ENCODE data around the gene AGO1.

AGO1 gene

DNA sequence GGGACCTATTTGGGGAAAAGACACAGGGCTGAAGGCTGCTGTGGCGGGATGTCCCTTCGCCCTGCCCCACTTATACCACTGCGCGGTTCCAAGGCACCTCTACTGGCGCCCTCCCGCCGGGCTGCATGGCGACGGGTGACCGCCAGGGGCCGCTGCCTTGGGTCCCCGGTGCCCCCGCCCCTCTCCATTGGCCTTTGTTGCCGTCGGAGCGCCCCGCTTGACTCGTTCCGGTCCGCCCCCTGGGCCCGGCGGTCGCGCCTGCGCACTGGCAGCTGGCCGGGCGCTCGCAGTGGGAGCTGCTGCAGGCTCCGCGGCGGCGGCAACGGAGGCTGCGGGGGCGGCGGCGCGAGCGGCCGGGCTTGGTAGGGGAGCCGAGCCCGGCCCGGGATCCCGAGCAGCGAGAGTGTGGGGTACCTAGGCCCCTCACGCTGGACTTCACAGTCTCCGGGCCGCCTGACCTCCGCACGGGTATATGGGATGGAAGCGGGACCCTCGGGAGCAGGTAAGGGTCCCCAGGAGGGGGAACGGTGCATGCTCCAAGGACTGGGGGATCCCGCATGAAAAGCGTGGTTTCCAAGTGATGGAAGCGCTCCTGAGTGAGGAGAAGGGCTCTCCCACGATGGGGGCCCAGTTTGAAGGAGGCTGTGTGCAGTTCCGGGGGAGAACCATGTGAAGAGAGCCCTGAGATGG lies at the start of gene AGO1:
AGO1 (plus strand) TSS at position 265 of the 690 bp plus-strand sequence; CDS start at position 478, 213 bp downstream.
- TF ChIP-seq, protein P1, sequence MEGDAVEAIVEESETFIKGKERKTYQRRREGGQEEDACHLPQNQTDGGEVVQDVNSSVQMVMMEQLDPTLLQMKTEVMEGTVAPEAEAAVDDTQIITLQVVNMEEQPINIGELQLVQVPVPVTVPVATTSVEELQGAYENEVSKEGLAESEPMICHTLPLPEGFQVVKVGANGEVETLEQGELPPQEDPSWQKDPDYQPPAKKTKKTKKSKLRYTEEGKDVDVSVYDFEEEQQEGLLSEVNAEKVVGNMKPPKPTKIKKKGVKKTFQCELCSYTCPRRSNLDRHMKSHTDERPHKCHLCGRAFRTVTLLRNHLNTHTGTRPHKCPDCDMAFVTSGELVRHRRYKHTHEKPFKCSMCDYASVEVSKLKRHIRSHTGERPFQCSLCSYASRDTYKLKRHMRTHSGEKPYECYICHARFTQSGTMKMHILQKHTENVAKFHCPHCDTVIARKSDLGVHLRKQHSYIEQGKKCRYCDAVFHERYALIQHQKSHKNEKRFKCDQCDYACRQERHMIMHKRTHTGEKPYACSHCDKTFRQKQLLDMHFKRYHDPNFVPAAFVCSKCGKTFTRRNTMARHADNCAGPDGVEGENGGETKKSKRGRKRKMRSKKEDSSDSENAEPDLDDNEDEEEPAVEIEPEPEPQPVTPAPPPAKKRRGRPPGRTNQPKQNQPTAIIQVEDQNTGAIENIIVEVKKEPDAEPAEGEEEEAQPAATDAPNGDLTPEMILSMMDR (IDR thresholded peaks at IDR 0.05; ENCODE audit: extremely low read depth, missing control alignments) = peak; percentile 99

DNA sequence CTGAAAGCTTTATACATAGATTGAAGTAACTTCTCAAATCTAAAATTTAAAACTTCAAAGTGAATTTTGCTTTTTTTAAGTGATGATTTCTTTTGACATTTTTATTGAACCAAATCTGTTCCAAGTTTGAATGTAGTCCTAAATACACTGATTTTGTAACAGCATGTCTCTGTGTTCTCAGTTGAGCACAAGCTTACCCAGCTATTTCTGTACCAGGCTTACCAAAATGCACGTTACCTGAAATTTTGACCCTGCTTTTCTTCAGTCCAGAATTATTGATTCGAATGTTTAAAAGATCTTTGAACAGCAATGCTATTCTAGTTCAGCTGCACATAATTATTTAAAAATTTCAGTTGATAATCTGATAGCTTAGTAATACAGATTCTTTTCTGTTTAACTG lies 49.6 kb upstream of the AGO1 start:
- TF ChIP-seq, protein P1 (IDR thresholded peaks at IDR 0.05; ENCODE audit: extremely low read depth, missing control alignments) = no peak
- no peak for DNase-seq (ENCODE audit: low spot score)

More for the DNA sequence above, at the start of gene AGO1:
- peak; percentile 100 for DNase-seq (ENCODE audit: low spot score)

DNA sequence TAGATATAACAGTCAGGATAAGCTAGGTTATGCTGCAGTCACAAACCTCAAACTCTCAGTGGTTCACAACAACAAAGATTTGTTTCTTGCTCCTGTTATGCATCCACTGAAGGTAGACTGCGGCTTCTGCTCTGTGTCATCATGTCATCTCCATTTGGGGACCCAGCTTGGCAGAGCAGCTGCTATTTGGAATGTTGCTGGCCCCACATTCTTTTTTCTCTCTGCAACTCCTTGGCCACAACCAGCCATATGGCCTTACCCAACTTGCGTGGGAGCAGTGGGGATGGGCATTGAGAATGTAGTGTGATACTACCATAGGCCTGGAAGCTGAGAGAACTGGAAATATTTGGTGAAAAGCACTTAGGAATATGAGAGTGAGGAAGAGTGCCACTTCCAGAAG lies 48.8 kb upstream of the AGO1 start:
- DNase-seq (ENCODE audit: low spot score) = no peak
- TF ChIP-seq, protein P1 (IDR thresholded peaks at IDR 0.05; ENCODE audit: extremely low read depth, missing control alignments) = no peak

DNA sequence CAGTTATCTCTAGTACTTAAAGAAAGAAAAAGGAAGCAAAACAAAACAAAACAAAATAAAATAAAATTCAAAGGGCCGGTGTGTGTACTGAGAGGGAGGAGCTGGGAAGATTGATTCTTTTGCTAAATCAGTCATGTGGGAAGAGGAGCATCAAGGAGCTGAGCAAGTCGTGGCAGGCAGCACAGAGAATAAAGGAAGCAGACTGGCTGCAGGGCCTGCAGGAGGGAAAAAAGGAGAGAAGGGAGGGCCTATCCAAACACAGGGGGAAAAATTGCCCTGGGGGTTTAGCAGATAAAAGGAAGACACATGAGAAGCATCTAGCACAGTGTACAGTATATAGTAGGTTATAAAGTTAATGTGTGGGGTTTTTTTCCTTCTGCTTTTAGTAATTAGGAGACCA lies 47.6 kb upstream of the AGO1 start:
- no peak for DNase-seq (ENCODE audit: low spot score)
- TF ChIP-seq, protein P1 (IDR thresholded peaks at IDR 0.05; ENCODE audit: extremely low read depth, missing control alignments) = no peak

DNA sequence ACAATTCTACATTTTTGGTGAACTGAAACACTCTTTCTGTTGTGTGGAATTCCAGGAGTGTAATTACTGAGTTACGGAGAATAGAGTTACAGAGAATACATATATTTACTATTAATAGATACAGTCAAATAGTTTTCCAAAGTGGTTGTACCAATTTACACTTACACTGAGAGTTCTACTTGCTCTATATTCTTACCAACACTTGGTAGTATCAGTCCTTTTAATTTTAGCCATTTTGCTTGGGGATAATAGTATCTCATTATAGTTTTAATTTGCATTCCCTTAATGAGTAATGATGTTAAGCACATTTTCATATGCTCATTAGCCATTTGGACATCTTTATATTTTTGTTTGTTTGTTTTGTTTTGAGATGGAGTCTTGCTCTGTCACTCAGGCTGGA lies 46.3 kb upstream of the AGO1 start:
- no peak for DNase-seq (ENCODE audit: low spot score)
- TF ChIP-seq, protein P1 (IDR thresholded peaks at IDR 0.05; ENCODE audit: extremely low read depth, missing control alignments) = no peak

DNA sequence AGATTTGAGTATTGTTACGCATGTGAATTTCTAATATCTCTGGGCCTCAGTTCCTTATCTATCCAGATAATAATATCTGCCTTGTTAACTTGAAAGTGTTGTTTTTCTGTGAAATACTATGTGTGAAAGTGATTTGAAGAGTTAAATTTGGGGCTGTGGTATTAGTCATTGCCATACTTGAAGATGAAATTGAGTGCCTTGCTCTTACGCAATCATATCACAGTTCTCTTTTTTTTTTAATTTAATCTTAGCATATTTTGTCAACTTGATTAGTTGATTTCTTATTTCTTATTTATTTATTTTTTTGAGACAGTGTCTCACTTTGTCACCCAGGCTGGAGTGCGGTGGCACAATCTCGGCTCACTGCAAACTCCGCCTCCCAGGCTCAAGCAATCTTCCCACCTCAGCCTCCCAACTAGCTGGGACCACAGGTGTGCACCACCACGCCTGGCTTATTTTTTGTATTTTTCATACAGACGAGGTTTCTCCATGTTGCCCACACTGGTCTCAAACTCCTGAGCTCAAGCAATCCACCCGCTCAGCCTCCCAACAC lies 44.2 kb upstream of the AGO1 start:
- TF ChIP-seq, protein P1 (IDR thresholded peaks at IDR 0.05; ENCODE audit: extremely low read depth, missing control alignments) = no peak
- no peak for DNase-seq (ENCODE audit: low spot score)

DNA sequence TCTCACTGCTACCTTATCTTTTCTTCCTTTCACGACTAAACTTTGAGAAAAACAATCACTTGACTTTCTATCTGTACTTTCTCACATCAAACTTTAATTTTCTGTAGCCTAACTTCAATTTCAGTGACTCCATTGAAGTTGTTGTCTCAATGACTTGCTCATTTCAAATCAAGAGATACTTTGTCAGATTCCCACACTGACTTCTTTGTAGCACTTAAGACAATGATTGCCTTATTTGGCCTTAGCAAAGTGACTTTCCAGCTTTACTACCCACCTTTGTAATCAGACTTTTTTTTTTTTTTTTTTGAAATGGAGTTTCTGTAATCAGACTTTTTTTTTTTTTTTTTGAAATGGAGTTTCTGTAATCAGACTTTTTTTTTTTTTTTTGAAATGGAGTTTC lies 38.2 kb upstream of the AGO1 start:
- TF ChIP-seq, protein P1 (IDR thresholded peaks at IDR 0.05; ENCODE audit: extremely low read depth, missing control alignments) = no peak
- no peak for DNase-seq (ENCODE audit: low spot score)
